ENCODE results near the gene OR2G3.

OR2G3 gene

GRCh38 chr1:247605286-247605685 is at the start of gene OR2G3:
Gene OR2G3 (plus strand): TSS chr1:247605586. CDS start chr1:247605586, 0 bp downstream.
- DNase-seq = no peak
- TF ChIP-seq POLR2A (IDR thresholded peaks at IDR 0.05; ENCODE audit: low read length) (no peak), GATA1 (IDR thresholded peaks at IDR 0.05; ENCODE audit: low read depth, low read length) (no peak)

- DNase-seq = peak in 1 of 2 experiments; percentile 8
Observed at GRCh38 chr1:247557926-247558674, 47.3 kb upstream of the OR2G3 start.

GRCh38 chr1:247561711-247562110 is 43.7 kb upstream of the OR2G3 start:
- no peak for TF ChIP-seq GATA1 (IDR thresholded peaks at IDR 0.05; ENCODE audit: low read depth, low read length)
- TF ChIP-seq POLR2A (IDR thresholded peaks at IDR 0.05; ENCODE audit: low read length) = no peak
- no peak for DNase-seq

More at GRCh38 chr1:247557926-247558674, 47.3 kb upstream of the OR2G3 start:
- TF ChIP-seq POLR2A (IDR thresholded peaks at IDR 0.05; ENCODE audit: low read length) = no peak
- TF ChIP-seq GATA1 (IDR thresholded peaks at IDR 0.05; ENCODE audit: low read depth, low read length) = no peak

GRCh38 chr1:247562198-247562597 is 43.2 kb upstream of the OR2G3 start:
- no peak for TF ChIP-seq POLR2A (IDR thresholded peaks at IDR 0.05; ENCODE audit: low read length)
- DNase-seq = no peak

- TF ChIP-seq GATA1 (IDR thresholded peaks at IDR 0.05; ENCODE audit: low read depth, low read length) (no peak), POLR2A (IDR thresholded peaks at IDR 0.05; ENCODE audit: low read length) (no peak)
- no peak for DNase-seq
Observed at GRCh38 chr1:247574236-247574635, 31.1 kb upstream of the OR2G3 start.

GRCh38 chr1:247574664-247575063 is 30.7 kb upstream of the OR2G3 start:
- no peak for TF ChIP-seq GATA1 (IDR thresholded peaks at IDR 0.05; ENCODE audit: low read depth, low read length)
- TF ChIP-seq POLR2A (IDR thresholded peaks at IDR 0.05; ENCODE audit: low read length) = no peak
- peak in 1 of 2 experiments; percentile 11 for DNase-seq

GRCh38 chr1:247576514-247576913 is 28.9 kb upstream of the OR2G3 start:
- peak; percentile 38 to 52 for DNase-seq
- TF ChIP-seq POLR2A (IDR thresholded peaks at IDR 0.05; ENCODE audit: low read length) (no peak), GATA1 (IDR thresholded peaks at IDR 0.05; ENCODE audit: low read depth, low read length) (no peak)

GRCh38 chr1:247578946-247579460 is 26.4 kb upstream of the OR2G3 start:
- TF ChIP-seq GATA1 (IDR thresholded peaks at IDR 0.05; ENCODE audit: low read depth, low read length) (no peak), POLR2A (IDR thresholded peaks at IDR 0.05; ENCODE audit: low read length) (no peak)
- DNase-seq = no peak

- DNase-seq = no peak
Observed at GRCh38 chr1:247588060-247588459, 17.3 kb upstream of the OR2G3 start, which contains the start of gene OR2G2. Gene OR2G2 (plus strand): TSS chr1:247588360. CDS start chr1:247588360, 0 bp downstream.

GRCh38 chr1:247613405-247613804 is 8.0 kb downstream of the OR2G3 start:
- no peak for DNase-seq
- no peak for TF ChIP-seq POLR2A (IDR thresholded peaks at IDR 0.05; ENCODE audit: low read length)
- no peak for TF ChIP-seq GATA1 (IDR thresholded peaks at IDR 0.05; ENCODE audit: low read depth, low read length)

More at GRCh38 chr1:247588060-247588459, 17.3 kb upstream of the OR2G3 start, which contains the start of gene OR2G2:
- TF ChIP-seq GATA1 (IDR thresholded peaks at IDR 0.05; ENCODE audit: low read depth, low read length) (no peak), POLR2A (IDR thresholded peaks at IDR 0.05; ENCODE audit: low read length) (no peak)

- DNase-seq = no peak
- TF ChIP-seq POLR2A (IDR thresholded peaks at IDR 0.05; ENCODE audit: low read length) (no peak), GATA1 (IDR thresholded peaks at IDR 0.05; ENCODE audit: low read depth, low read length) (no peak)
Observed at GRCh38 chr1:247614625-247615024, 9.2 kb downstream of the OR2G3 start.

GRCh38 chr1:247627951-247628350 is 22.6 kb downstream of the OR2G3 start:
- no peak for DNase-seq
- TF ChIP-seq GATA1 (IDR thresholded peaks at IDR 0.05; ENCODE audit: low read depth, low read length) = no peak
- TF ChIP-seq POLR2A (IDR thresholded peaks at IDR 0.05; ENCODE audit: low read length) = no peak

GRCh38 chr1:247638011-247638410 is 32.6 kb downstream of the OR2G3 start:
- TF ChIP-seq GATA1 (IDR thresholded peaks at IDR 0.05; ENCODE audit: low read depth, low read length) = no peak
- TF ChIP-seq POLR2A (IDR thresholded peaks at IDR 0.05; ENCODE audit: low read length) = no peak
- no peak for DNase-seq

GRCh38 chr1:247638781-247639180 is 33.4 kb downstream of the OR2G3 start:
- TF ChIP-seq GATA1 (IDR thresholded peaks at IDR 0.05; ENCODE audit: low read depth, low read length) = no peak
- no peak for TF ChIP-seq POLR2A (IDR thresholded peaks at IDR 0.05; ENCODE audit: low read length)
- peak in 1 of 2 experiments; percentile 20 for DNase-seq
